GM19452 (cell line): ENCODE results near the gene LAMB1.
"Not testable (repeated sequence)": the region's sequence is repeated elsewhere in the genome, so short reads cannot be mapped to it uniquely, and the experiment has no call there.

ENCODE experiments used
- ATAC-seq: cut with Tn5 transposase; IDR thresholded peaks from one replicate; pipeline ENCODE4 v1.9.1; 2021; ENCODE audit not compliant: unreplicated experiment

LAMB1 gene

DNA sequence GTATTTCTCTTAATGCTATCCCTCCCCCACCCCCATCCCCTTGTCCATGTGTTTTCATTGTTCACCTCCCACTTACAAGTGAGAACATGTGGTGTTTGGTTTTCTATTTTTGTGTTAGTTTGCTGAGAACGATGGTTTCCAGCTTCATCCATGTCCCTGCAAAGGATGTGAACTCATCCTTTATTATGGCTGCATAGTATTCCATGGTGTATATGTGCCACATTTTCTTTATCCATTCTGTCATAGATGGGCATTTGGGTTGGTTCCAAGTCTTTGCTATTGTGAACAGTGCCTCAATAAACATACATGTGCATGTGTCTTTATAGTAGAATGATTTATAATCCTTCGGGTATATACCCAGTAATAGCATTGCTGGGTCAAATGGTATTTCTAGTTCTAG is 81.1 kb downstream of the LAMB1 start:
- ATAC-seq = not testable (repeated sequence)

DNA sequence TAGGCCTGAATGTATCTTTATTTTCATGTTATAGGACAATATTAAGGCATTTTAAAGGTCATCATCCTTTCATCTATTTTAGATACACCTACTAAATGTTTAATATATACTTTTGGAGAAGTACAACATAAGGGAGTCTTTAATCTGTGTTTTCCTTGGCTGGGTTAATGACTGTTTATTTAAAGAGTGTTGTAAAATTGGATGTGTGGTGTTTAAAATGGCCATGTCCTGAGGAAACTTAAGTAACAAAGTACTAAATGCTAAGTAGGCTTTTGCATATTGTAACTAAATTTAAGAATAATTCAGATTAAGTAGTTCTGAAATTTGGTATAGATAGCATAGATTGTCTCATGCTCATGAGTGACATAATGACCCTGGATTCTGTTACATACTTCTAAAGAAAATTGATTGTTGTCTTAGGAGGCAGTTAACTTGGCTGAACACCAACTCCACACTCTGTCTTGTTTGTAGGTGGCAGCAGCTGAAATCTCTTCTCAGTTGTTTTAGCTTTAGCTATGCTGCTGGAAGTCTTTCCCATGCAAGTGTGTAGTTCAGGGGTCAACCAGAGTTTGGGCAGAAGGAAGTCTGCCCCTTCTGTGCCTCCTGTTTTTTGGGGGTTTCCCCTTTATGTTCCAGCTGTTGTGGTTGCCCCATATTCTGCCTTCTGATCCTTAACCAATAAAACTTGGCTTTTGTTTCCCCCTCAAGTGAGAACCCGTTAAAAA is 82.8 kb downstream of the LAMB1 start:
- no peak for ATAC-seq

DNA sequence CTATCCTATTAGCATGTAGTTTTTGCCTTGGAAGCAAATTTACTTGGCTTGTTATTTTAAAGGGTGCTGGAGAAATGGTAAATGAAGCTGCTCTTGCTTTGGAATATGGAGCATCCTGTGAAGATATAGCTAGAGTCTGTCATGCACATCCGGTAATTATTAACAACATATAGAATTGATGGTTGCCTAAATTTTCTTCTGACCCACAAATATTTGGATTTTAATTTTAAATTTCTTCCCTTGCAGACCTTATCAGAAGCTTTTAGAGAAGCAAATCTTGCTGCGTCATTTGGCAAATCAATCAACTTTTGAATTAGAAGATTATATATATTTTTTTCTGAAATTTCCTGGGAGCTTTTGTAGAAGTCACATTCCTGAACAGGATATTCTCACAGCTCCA is 84.0 kb downstream of the LAMB1 start:
- ATAC-seq = no peak

DNA sequence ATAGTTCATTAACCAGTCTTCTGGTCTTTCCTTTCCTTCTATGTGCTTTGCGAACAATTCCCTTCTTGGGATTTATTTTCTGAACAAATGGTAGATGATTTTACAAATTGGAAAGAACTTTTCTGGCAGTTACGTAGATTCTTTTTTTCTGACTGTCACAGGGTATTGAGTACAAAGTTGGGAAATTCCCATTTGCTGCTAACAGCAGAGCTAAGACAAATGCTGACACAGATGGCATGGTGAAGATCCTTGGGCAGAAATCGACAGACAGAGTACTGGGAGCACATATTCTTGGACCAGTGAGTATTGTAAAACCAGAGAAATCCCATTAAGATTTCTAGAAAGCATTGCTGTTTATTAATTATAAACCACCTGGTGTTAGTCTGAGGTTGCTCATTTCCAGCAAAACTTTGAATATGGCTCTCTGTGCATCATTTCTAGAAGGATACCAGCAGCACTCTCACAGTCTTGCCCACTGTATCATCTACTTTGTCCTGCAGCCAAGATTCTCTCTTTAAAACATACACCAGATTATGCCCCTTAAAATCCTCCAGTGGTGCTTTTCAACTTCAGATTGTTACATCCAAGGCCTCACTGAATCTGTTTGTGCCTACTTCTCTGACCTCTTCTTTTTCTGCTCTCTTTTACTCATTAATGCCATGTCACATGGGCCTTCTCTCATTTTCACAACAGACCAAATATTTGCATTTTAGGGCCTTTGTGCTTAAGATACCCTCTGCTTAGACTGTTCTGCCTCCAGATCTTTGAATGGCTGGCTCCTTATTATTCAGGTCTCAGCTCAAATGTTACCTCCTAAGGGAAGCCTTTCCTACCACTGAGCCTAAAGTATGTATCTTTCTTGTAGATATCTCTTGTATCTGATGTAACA is 85.0 kb downstream of the LAMB1 start:
- ATAC-seq = peak; percentile 87

DNA sequence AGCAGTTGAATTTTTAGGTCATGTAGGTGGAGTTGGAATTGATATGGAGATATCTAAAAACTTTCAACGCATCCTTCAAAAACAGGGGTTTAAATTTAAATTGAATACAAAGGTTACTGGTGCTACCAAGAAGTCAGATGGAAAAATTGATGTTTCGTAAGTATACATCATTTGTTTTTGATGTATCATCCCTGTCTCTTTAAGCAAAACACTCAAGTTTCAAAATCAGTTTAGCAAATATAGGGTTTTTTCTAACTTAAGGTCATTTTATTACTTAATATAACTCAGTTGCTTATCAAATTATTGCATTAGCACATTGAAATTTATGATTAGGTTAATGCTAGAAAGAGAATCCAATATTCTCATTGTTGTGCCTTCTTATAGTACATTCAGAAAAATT is 87.4 kb downstream of the LAMB1 start:
- no peak for ATAC-seq

DNA sequence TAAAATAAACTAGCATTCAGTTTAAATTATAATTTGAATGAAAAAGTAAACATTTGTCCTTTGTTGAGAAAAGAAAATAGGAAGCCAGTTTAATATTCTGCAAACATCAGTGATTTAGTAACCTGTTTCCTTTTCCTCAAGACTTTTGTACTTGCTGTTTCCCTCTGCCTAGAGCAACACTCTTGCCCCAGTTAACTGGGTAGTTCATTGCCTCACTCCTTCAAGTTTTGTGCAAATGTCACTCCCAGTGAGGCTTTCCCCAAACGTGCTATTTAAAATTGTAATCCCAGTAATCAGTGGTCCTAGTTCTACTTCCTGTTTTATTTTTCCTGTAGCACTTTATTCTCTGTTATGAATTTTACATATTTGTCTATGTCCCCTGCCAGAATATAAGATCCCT is 88.1 kb downstream of the LAMB1 start:
- ATAC-seq = no peak

DNA sequence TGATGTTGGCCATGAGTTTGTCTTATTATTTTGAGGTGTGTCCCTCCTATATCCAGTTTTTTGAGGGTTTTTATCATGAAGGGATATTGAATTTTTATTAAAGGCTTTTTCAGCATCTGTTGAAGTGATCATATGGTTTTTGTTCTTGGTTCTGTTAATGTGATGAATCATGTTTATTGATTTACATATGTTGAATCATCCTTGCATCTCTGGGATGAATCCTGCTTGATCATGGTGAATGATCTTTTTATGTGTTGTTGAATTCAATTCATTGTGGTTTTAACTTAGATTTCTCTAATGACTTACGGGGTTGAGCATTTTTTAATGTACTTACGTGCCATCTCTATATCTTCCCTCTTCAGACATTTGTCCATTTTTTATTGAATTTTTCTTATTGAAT is 89.1 kb downstream of the LAMB1 start:
- no peak for ATAC-seq

DNA sequence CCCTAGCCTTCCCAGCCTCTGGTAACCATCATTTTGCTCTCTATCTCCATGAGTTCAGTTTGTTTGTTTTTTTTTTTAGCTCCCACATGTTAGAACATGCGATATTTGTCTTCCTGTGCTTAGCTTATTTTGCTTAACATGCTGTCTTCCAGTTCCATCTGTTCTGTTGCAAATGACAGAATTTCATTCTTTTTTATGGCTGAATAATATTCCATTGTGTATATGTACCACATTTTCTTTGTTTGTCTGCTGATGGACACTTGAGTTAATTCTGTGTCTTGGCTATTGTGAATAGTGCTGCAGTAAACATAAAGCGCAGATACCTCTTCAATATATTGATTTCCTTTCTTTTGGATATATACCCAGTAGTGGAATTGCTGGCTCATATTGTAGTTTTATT is 91.0 kb downstream of the LAMB1 start:
- no peak for ATAC-seq

DNA sequence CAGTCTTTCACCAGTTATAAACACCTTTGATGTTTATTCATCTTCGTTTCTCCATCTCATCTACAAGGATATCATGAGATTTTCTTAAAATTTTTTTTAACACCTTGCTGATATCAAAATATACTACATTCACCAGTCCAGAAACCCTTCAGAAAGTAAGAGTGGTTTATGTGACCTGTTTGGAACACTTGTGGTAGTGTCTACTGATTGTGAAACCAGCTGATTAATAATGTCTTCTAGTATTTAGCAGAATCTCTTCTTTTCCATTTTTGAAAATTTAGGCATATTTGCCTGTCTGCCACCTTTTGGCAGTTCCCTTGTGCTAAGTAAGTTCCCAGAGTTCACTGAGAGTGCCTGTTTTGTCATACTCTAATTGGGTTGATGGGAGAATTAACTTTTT is 93.5 kb downstream of the LAMB1 start:
- ATAC-seq = no peak

DNA sequence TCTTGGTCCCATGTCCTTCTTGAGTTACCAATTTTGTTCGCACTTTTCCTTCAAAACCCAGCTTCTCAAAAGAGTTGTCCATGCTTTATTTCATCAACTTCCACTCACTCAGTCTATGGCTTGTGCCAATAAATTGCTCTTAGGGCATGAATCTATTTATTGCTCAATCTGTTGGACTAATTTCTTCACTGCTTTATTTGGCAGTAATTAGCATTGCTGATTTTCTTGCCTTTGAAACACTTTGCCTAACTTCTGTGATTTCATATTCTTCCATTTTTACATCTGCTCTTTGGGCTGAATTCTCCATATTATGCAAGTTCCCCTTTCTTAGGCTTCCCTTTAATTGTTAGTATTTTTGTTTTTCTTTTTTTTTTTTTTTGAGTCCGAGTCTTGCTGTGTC is 95.2 kb downstream of the LAMB1 start:
- no peak for ATAC-seq

DNA sequence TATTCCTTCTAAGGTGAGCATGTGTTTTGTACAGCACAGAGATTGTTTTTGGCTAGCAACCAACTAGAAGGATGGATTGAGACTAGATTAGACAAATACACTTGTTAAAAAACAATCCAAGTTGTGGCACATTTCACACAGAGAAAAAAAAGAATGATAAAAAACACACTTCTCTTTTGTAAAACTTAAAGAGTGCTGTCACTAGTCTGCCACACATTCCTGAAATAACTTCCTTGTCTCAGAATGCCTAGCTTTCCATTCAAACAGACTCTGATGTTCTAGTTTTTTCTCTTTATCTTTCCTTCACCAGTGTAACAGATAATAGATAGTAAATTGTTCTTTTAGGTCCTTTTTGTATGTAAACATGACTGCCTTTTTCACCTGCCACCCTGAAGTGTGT is 100.6 kb downstream of the LAMB1 start:
- no peak for ATAC-seq

DNA sequence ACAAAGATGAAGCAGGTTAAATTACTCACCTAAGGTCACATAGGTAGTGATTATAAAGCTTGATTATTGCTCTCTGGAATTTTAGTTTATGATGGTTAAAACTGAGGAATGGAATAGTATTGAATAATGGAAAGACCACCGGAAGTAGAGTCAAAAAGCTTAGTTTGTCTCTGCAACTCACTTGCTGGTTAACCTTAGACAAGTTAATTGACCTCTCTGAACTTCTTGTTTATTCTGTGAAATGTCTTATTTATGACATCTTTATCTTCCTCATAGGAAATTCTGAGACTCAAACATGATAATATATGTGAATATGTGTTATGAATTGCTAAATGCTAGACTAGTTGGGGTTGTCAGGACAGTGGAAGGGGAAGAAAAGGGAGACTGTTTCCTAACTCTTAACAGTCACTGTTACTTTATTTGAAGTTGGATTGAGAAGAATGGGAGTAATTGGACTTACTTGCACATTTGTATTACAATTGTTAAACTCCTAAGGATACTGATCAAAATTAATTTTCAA is 102.4 kb downstream of the LAMB1 start:
- ATAC-seq = no peak

DNA sequence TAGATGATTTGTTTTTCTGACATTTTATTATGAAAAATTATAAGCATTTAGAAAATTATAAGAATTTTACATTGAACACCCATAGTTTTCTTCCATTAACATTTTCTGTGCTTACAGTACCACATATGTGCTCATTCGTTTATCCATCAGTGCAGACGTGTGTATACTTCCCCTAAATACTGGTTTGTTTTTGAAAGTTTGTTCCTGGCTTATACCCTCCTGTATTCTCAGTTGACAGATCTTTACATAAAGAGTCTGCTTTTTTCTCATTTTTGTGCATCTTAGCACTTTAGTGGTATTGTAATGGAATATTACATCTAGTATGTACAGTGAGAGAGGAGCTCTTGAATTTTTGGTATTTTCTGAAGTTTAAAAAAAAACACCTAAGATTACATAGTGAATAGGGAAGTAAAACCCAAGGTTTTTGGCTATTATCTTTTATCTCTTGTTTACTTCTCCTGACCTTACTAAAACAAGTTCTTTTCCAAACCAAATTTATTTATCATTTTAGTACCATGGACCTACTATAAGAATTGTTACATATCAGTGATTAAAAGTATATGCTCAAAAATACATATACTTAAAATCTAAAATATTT is 103.9 kb downstream of the LAMB1 start:
- ATAC-seq = no peak

DNA sequence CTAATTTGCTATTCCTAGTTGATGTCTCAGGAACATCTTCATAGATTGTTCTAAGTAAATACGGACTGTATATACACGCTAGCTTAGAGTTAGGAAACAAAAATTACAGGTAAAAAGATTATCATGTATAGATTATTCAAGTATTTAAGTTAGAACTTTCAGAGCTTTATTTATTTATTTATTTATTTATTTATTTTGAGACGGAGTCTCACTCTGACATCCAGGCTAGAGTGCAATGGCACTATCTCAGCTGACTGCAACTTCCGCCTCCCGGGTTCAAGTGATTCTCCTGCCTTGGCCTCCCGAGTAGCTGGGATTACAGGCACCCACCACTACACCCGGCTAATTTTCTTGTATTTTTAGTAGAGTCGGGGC is 110.6 kb downstream of the LAMB1 start:
- not testable (repeated sequence) for ATAC-seq

DNA sequence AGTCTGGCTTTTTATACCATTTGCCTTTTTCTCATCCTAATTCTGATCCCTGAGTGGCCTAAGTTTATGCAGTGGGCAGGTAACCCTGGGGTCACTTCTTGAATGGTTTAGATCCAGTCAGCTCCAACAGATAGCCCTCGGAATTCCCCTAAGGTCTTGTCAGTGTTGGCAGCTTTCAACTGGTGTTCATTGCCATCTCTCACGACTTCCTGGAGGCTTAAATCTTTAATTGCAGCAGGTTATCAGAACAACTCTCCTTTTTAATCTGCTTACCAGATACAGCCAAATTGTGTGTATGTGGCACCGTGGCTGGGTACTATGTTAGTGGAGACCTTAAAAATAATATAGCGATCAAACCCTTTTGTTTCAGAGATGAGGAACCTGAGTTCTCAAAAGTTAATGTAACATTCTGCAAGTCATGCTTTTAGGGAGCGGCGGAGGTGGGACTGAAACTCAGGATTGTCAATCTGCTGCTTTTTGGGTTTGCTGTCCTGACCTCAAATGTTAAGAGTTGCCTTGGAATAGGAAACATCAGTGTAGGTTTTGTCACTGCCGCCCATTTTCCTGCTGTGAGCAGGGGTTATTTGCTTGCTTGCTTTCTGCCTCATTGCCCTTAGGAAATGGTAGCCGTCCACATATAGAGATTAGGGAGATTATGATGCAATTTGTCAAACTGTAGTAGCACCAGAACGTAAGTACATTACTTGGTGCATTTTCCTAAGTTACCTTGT is 111.2 kb downstream of the LAMB1 start:
- ATAC-seq = peak; percentile 18

DNA sequence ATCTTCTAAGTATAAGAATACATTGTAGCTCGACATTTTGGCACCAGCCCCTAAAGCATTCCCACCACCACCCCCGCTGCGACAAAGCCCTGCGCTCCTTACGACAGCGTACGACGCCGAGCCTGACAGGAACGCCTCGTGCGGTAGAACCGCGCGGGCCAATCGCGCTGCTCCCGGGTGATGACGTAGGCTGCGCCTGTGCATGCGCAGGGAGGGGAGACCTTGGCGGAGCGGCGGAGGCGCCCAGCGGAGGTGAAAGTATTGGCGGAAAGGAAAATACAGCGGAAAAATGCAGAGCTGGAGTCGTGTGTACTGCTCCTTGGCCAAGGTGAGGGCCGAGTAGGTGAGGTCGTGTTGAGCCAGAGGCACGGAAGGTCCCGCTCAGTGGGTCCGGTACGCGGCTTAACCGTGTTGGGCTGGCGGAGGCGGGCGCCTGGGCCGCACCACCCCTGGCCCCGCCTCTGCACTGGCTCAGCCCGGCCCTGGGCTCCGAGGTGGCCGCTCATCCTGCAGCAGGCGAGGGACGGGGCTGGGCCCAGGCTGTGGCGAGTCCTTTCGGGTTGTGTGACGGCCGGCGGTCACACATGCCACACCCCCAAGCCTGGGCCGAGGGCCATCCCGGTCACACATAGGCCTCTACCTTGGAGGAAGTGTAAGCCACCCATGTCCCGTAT is 111.9 kb downstream of the LAMB1 start, which contains the start of gene DLD:
TSS of gene DLD (plus strand) at position 222 of the 674 bp plus-strand sequence. CDS start at position 290, 68 bp downstream.
- peak; percentile 99 for ATAC-seq

DNA sequence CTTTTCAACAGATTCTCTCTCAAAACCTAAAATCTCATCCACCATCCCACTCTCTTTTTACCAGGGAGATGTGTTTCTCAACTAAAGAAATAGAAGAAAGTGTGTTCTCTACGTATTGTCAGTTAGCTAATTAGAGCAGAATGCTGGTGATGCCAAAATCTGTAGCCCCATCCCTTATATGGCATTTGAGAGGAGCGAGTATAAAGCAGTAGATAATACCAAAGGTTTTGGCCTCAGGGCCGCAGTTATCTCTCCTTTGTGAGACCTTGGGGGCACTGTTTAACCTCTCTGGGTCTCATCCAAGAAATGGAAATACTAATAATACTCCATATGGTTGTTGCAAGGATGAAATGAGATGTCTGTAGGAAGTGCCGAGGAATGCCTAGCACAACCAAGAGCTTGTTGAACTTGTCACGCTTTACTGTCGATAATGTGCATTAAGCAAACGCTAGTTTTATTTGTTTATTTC is 112.4 kb downstream of the LAMB1 start:
- peak; percentile 3 for ATAC-seq

DNA sequence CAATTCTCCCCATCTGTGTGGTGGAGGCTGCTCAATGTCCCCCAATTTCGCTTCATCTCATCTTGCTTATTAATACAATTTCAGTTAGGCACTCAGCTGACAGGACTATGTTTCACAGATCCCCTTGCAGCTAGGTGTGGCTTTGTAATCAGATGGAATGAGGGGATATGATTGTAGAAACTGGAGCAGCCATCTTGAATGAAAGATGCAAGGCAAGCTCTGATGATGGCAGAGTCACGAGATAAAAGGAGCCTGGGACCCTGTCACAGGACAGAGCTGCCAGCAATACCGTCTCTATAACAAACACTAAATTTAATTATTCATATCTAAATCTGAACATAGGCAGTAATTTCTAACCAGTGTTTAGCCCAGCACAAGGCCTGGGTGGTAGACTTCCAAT is 113.0 kb downstream of the LAMB1 start:
- no peak for ATAC-seq

DNA sequence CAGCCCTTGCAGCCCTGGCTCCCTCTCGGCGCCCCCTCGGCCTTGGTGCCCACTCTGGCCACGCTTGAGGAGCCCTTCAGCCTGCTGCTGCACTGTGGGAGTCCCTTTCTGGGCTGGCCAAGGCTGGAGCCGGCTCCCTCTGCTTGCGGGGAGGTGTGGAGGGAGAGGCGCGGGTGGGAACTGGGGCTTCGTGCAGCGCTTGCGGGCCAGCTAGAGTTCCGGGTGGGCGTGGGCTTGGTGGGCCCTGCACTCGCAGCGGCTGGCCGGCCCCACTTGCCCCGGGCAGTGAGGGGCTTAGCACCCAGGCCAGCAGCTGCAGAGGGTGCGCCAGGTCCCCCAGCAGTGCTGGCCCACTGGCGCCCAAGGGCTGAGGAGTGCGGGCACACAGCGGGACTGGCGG is 115.1 kb downstream of the LAMB1 start:
- not testable (repeated sequence) for ATAC-seq

DNA sequence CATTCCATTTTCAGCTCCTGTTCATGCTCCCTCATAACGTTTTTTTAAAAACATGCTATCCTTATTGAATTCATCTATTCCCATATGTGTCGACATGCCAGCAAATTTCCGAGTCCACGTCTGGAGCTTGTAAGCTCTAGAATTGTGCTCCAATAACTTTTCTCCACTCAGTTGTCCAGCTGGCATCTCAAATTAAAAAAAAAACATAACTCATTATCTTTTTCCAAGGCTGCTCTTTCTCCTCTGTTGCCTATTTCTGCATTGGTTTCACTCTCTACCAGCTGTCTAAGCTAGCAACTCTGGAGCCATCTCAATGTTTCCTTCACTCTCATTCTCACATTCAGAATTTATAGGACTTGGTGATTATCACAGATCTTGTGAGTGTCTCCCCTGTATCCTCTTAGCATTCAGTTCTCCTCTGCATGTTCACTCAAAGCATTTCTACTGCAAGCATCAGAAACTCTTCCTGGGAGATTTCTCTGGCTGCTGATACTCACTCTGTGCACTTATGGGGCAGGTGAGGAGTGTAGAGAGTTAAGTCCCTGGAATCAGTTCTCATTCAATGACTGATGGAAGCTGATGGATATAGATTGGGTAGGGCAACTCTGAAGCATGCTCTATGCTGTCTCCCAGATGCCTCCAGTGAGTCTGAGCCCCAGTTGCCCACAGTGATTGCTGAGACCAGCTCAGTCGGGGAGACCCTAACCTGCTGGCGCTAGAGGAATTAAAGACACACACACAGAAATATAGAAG is 118.7 kb downstream of the LAMB1 start:
- ATAC-seq = no peak
